GM18508 (cell line): ENCODE measurements around the gene AFG1L.
"Not testable (repeated sequence)": the region's sequence is repeated elsewhere in the genome, so short reads cannot be mapped to it uniquely, and the experiment has no call there.

Experiments used
- ATAC-seq: cut with Tn5 transposase; IDR thresholded peaks from one replicate; pipeline ENCODE4 v1.9.1; 2021; ENCODE audit warnings: moderate number of reproducible peaks; ENCODE audit not compliant: insufficient read depth, unreplicated experiment

Gene AFG1L

GRCh38 chr6:108446629-108447150, 151.8 kb downstream of the AFG1L start:
- no peak for ATAC-seq

GRCh38 chr6:108448481-108448880, 153.6 kb downstream of the AFG1L start:
- ATAC-seq, result no peak

DNA sequence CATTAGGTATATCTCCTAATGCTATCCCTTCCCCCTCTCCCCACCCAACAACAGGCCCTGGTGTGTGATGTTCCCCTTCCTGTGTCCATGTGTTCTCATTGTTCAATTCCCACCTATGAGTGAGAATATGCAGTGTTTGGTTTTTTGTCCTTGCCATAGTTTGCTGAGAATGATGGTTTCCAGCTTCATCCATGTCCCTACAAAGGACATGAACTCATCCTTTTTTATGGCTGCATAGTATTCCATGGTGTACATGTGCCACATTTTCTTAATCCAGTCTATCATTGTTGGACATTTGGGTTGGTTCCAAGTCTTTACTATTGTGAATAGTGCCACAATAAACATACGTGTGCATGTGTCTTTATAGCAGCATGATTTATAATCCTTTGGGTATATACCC, 154.9 kb downstream of the AFG1L start:
- ATAC-seq, result not testable (repeated sequence)

- no peak for ATAC-seq
Observed at GRCh38 chr6:108451816-108452215, 157.0 kb downstream of the AFG1L start.

DNA sequence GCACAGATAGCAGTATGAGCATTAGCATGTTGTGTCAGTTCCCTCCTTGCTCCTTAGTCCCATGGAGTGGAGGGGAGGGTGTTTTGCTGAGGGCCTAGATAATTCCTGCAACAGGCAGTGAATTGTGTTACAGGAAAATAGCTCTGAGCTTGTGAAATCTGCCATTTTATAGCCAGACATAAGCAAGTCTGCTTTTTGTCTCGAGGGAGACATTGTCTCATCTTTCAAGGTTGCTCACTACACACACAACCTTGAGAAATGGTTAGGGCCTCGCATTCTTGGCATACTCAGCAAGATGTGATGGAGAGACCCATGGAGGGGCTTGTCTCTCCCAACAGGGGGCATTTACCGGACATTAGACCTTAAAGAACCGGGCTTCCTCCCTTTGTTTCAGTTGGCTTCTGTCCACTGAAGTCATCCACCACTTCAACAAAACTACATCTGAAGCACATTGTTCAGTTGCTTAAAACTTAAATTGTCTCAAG, 157.9 kb downstream of the AFG1L start:
- no peak for ATAC-seq

GRCh38 chr6:108453601-108454185, 158.8 kb downstream of the AFG1L start:
- no peak for ATAC-seq

- ATAC-seq, result no peak
Observed at GRCh38 chr6:108454356-108454755, 159.5 kb downstream of the AFG1L start.

DNA sequence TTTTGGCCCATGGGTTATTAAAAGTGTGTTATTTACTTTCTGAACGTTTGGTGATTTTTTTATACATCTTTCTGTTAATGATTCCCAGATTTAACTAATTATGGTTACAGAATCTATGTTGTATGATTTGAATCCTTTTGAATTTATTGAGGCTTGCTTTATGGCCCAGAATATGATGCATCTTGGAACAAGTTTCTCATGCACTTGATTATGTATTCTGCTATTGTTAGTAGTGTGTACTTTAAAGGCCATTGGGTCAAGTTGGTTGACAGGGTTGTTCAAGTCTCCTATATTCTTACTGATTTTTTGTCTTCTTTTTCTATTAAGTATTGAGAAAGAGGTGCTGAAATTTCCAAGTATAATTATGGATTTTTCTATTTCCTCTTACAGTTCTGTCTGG, 160.8 kb downstream of the AFG1L start:
- ATAC-seq, result no peak

- ATAC-seq, result no peak
Observed at GRCh38 chr6:108463784-108464183, 168.9 kb downstream of the AFG1L start.

DNA sequence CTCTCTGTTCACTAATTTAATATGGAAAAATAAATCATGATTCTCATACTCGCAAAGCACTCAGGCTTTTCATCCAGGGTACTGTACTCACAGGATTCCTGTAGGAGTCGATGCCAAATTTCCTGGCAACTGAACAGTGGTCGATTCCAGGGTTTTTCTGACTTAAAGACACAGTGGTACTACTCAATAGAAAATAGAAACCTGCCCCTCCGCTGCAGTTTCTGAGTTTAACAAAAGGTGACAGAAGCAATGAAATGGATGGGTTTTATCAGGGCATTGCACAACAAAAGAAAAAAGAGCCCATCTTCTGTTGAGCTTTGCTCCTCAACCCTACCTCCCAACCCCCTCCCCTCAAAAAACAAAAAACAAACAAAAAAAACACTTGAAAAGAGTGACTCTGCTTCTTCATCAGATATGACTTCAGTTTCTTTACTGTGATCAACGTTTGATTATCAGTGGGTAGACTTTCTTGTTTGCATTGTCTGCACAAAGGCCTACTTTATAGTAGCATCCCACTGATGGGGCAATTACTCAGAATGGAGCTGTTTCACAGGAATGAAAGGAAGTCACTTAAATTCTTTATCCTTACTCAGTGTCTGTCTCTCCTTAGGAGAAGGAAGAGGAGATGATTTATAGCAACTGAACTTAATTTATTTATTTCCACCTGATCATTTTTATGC, 169.7 kb downstream of the AFG1L start:
- ATAC-seq, result no peak

GRCh38 chr6:108465098-108465495, 170.2 kb downstream of the AFG1L start:
- ATAC-seq, result no peak

GRCh38 chr6:108468346-108468745, 173.5 kb downstream of the AFG1L start:
- ATAC-seq, result no peak

DNA sequence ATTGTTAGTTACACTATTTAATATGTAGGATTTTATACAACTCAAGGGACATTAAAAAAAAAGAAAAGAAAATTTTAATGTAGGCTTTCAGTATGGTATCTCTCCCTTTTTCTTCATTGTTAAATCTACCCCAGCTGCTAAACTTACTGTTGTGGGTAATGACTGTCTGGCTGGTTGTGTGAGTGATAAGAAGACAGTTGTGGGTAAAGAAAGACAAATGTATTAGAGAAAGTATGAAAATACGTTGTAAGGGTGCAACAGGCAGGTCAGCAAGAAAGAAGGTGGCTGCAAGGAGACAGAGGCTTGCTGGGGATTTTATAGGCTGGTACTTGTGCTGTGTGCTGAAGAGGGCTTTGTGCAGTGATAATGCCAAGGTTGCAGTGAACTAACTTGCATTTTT, 174.5 kb downstream of the AFG1L start:
- ATAC-seq, result no peak

DNA sequence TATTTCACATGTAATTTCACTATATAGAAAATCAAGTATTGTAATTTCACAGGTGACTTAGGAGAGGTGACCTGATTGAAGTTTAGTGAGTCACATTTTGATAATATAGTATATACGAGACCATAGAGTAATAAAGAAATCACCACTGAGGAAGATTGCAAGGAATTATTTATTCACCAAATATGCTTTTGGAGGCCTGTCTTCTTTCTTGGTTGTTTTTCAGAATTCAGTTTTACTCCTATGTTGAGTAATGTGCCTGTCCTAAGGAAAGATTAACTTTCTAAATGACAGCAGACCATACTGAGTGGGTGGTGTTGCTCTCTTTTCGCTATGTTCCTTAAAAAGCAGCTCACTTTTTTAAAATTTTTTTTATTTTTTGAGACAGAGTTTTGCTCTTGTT, 178.3 kb downstream of the AFG1L start:
- ATAC-seq, result no peak

DNA sequence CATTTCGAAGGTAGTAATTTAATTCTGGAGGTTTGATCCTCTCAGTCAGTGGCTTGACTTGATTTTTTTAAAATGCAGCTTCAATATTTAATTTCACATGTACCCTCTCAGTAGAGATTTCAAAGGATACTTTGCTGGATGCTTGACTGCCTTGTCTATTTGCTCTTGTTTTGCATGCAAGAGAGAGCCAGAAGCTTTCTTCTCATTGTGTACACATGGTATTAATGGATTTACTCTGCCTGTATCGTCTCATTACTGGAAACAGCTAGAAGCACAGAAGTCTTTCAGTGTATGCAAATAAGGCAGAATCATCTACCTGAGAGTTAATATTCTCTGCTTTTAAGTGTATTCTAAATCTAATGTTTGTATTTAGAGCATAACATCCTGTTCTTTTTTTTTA, 181.5 kb downstream of the AFG1L start:
- ATAC-seq, result no peak

DNA sequence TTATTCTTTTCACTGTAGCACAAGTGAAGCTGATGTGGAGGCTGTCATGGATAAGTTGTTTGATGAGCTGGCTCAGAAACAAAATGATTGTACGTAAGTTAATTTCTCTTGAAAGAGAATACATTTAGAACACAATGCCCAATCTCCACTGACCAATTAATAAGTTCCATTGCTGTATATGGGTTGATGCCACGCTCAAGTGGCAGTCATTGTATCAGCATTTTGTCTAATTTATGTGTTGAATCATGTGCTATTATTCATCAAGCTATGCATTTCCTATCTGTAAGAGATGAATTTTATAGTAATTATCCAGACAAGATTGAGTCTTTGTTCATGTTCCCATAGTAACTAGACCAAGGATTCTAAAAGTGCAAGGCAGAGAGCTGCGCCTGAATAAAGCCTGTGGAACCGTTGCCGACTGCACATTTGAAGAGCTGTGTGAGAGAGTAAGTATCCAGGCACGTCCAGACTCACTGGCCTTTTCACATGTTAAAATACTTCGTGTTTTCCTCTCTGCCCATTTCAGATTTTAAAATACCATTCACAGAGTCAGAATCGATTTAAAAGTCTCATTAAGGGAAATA, 182.1 kb downstream of the AFG1L start:
- ATAC-seq, result no peak

DNA sequence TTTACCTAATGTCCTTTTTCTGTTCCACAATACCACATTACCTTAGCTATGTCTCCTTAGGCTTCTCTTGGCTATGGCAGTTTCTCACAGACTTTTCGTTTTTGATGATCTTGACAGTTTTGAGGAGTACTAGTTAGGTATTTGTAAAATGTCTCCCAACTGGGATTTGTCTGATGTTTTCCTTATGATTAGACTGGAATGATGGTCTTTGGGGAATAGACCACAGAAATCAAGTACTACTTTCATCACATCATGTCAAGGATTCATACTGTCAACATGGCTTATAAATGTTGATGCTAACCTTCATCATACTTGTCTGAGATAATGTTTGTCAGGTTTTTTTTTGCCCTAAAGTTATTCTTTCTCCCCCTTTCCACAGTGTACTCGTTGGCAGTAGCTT, 187.7 kb downstream of the AFG1L start:
- no peak for ATAC-seq

- ATAC-seq, result no peak
Observed at GRCh38 chr6:108484016-108484415, 189.2 kb downstream of the AFG1L start.

DNA sequence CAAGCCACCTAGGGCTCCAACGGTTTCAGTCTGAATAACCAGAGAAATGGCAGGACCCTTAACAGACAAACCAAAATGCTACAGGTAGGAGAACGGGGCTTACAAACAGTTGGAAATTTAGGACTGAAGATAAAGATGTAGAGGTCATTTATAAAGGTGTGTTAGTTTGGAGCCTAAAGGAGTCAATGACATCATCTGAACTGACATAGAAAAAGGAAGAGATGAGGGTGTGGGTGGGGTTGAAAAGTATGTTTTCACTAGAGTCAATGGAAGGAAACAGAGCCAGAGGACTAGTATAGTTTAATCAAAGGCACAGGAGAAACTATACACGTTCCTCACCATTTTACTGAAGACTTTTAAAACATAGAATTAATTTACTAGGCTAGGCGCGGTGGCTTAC, 194.8 kb downstream of the AFG1L start:
- no peak for ATAC-seq

GRCh38 chr6:108492131-108492766, 197.4 kb downstream of the AFG1L start:
- ATAC-seq, result no peak

DNA sequence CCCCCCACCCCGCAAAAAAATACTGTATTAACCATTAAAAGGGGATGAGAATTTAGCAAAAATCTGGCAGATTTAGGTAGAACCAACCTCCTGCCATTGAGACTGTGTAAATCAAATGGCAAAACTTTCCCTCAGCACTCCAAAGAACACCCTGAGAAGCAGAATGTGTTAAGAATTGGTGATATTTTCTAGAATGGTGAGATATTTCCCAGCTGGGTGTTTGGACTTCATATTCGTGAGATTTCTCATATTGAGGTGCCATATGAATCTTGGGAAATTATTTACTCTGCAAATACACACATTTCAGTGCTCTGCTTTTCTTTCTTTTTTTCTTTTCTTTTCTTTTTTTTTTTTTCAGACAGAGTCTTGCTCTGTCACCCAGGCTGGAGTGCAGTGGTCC, 199.6 kb downstream of the AFG1L start:
- no peak for ATAC-seq
